Astrocyte of the spinal cord (primary cell): ENCODE results near the gene ARID2.

Experiments used
- DNase-seq: peaks from one replicate; pipeline ENCODE4 v3.0.0; 2011; ENCODE audit warnings: low read depth, low spot score
- H3K4me3 ChIP-seq: 2 replicates; pipeline ENCODE4 v1.5.1; 2011; ENCODE audit warnings: low read depth, mild to moderate bottlenecking, low read length, moderate library complexity
- CTCF ChIP-seq: IDR thresholded peaks from 2 replicates; pipeline ENCODE4 v1.5.1; 2012; ENCODE audit warnings: low read depth, mild to moderate bottlenecking, low read length, inconsistent platforms
- in situ Hi-C: cut with HindIII; loops from 2 replicates; pipeline ENCODE4 v1.10.0; 2017; ENCODE audit warnings: low sequenced_read_pairs

ARID2 gene

GRCh38 chr12:45729233-45730083 is at the start of gene ARID2:
Gene ARID2, plus strand, starts transcription at chr12:45729706. Its CDS starts 131 bp downstream, at chr12:45729837.
- H3K4me3 ChIP-seq, result peak within 1 kb of the TSS; percentile 87
- in situ Hi-C loops, result no loop called here
- peak; percentile 73 for DNase-seq
- no peak for TF ChIP-seq CTCF

GRCh38 chr12:45680362-45680761 is 49.1 kb upstream of the ARID2 start:
- no peak overlapping the region for H3K4me3 ChIP-seq
- in situ Hi-C loops, result no loop called here
- TF ChIP-seq CTCF, result no peak
- DNase-seq, result no peak

GRCh38 chr12:45681465-45681864 is 48.0 kb upstream of the ARID2 start:
- no peak for TF ChIP-seq CTCF
- H3K4me3 ChIP-seq, result no peak overlapping the region
- in situ Hi-C loops, result no loop called here
- DNase-seq, result no peak

GRCh38 chr12:45685680-45686079 is 43.8 kb upstream of the ARID2 start:
- TF ChIP-seq CTCF, result no peak
- H3K4me3 ChIP-seq, result no peak overlapping the region
- no peak for DNase-seq
- in situ Hi-C loops, result no loop called here

- in situ Hi-C loops, result no loop called here
- DNase-seq, result no peak
- no peak for TF ChIP-seq CTCF
- H3K4me3 ChIP-seq, result no peak overlapping the region
Observed at GRCh38 chr12:45687081-45688015, 42.2 kb upstream of the ARID2 start.

GRCh38 chr12:45688183-45688582 is 41.3 kb upstream of the ARID2 start:
- no peak overlapping the region for H3K4me3 ChIP-seq
- no peak for DNase-seq
- in situ Hi-C loops, result no loop called here
- TF ChIP-seq CTCF, result no peak
